BJ (cell line): ENCODE results near the gene SH2D1B. TPM values are rescaled to one million over a fixed set of nuclear protein-coding genes. Genes with fewer than 3 reads are reported as not detected.

Experiments used
- CTCF ChIA-PET: fragments of 350-600 bp; formaldehyde crosslinking; extraction: SDS; loops from one replicate; lab custom pipeline; 2021; ENCODE audit warnings: antibody characterized with exemption, inconsistent platforms; lab: Yijun Ruan, JAX
- POLR2A ChIA-PET: fragments of 300-600 bp; sonication (Branson Sonifier 250); formaldehyde crosslinking; extraction: SDS; loops from one replicate; lab custom pipeline; 2021; ENCODE audit warnings: antibody characterized with exemption; lab: Charles Lee
- DNase-seq: peaks from one replicate; pipeline ENCODE4 v3.0.0-alpha.2; 2011; ENCODE audit warnings: low read depth
- H3K27me3 ChIP-seq: 2 replicates; pipeline ENCODE4 v1.6.0; 2011; ENCODE audit warnings: low read length; ENCODE audit not compliant: control insufficient read depth, insufficient read depth
- H3K36me3 ChIP-seq: 2 replicates; pipeline ENCODE4 v1.5.1; 2011; ENCODE audit warnings: low read length; ENCODE audit not compliant: control insufficient read depth, insufficient read depth
- H3K4me3 ChIP-seq: 2 replicates; pipeline ENCODE4 v1.5.1; 2011; ENCODE audit warnings: low read depth, mild to moderate bottlenecking, control low read depth, low read length
- CTCF ChIP-seq: IDR thresholded peaks from 2 replicates; pipeline ENCODE4 v1.5.1; 2011; ENCODE audit warnings: low read depth, mild to moderate bottlenecking, control low read depth, inconsistent platforms, low read length, moderate library complexity; ENCODE audit not compliant: insufficient read depth
- polyA plus RNA-seq: library from polyadenylated mRNA; depleted of rRNA; stranded (reverse); fragments of >200 nt; gene quantifications from 2 replicates; pipeline ENCODE4 v1.2.3, GENCODE V29; 2011

The SH2D1B gene
- polyA plus RNA-seq, 1 experiment, result not detected

GRCh38 chr1:162368451-162368850 is 43.5 kb downstream of the SH2D1B start:
- Histone ChIP-seq H3K27me3 (0 out of 2 replicates have a peak, but pooled peaks cover 1% of the 10 kb centered on the region), H3K36me3 (no peaks in the 10 kb centered on the region), H3K4me3 (no peak overlapping the region)
- CTCF ChIA-PET, result interaction anchor here (0.7 to 3.5 kb wide), 2 partner anchors 11 to 480 kb away, joined by 3 to 35 read pairs; no protein-coding TSS in a partner anchor
- no peak for TF ChIP-seq CTCF
- DNase-seq, result no peak
- POLR2A ChIA-PET, result no interaction called here

GRCh38 chr1:162367772-162368171 is 44.2 kb downstream of the SH2D1B start:
- ChIA-PET CTCF (interaction anchor here (0.7 to 3.5 kb wide), 4 partner anchors 11 to 480 kb away, joined by 3 to 35 read pairs (median 4); no protein-coding TSS in a partner anchor), POLR2A (no interaction called here)
- no peak for TF ChIP-seq CTCF
- H3K36me3 ChIP-seq, result no peaks in the 10 kb centered on the region
- no peak overlapping the region for H3K4me3 ChIP-seq
- H3K27me3 ChIP-seq, result 0 out of 2 replicates have a peak, but pooled peaks cover 1% of the 10 kb centered on the region
- DNase-seq, result no peak

GRCh38 chr1:162367073-162367472 is 44.9 kb downstream of the SH2D1B start:
- no peaks in the 10 kb centered on the region for H3K36me3 ChIP-seq
- no peak for DNase-seq
- H3K4me3 ChIP-seq, result peak overlapping the region; percentile 60
- 0 out of 2 replicates have a peak, but pooled peaks cover 1% of the 10 kb centered on the region for H3K27me3 ChIP-seq
- CTCF ChIA-PET, result interaction anchor here (0.8 to 3.5 kb wide), 5 partner anchors 10 to 302 kb away, joined by 3 to 35 read pairs (median 5); no protein-coding TSS in a partner anchor
- no peak for TF ChIP-seq CTCF
- POLR2A ChIA-PET, result no interaction called here

- POLR2A ChIA-PET, result no interaction called here
- no peak for DNase-seq
- Histone ChIP-seq H3K27me3 (peaks cover 1% of the 10 kb centered on the region; the same call in 1 of the 2 replicates), H3K4me3 (peak overlapping the region; percentile 60), H3K36me3 (no peaks in the 10 kb centered on the region)
- CTCF ChIA-PET, result interaction anchor here (0.8 to 3.5 kb wide), 6 partner anchors 10 to 434 kb away, joined by 3 to 35 read pairs (median 5); no protein-coding TSS in a partner anchor
- no peak for TF ChIP-seq CTCF
Measured at GRCh38 chr1:162366671-162367070, 45.3 kb downstream of the SH2D1B start.

- no peak overlapping the region for H3K4me3 ChIP-seq
- peaks cover 1% of the 10 kb centered on the region; the same call in 1 of the 2 replicates for H3K27me3 ChIP-seq
- no peaks in the 10 kb centered on the region for H3K36me3 ChIP-seq
- CTCF ChIA-PET, result interaction anchor here (1.2 to 3.5 kb wide), 5 partner anchors 9 to 434 kb away, joined by 3 to 35 read pairs (median 5); no protein-coding TSS in a partner anchor
- TF ChIP-seq CTCF, result no peak
- no peak for DNase-seq
- POLR2A ChIA-PET, result no interaction called here
Measured at GRCh38 chr1:162366149-162366548, 45.8 kb downstream of the SH2D1B start.
